Measurements from ENCODE around the gene OTULIN.

GRCh38 chr5:14696057-14696456 lies 31.5 kb downstream of the OTULIN start:
- TF ChIP-seq L3MBTL2 (conservative IDR thresholded peaks at IDR 0.05) (no peak), FOXK2 (IDR thresholded peaks at IDR 0.05) (no peak), TARDBP (IDR thresholded peaks at IDR 0.05) (no peak), SUZ12 (IDR thresholded peaks at IDR 0.05) (no peak), FOXA1 (IDR thresholded peaks at IDR 0.05) (no peak), LEF1 (IDR thresholded peaks at IDR 0.05; ENCODE audit: borderline replicate concordance) (no peak), BHLHE40 (IDR thresholded peaks at IDR 0.05; ENCODE audit: borderline replicate concordance) (no peak), FOXM1 (IDR thresholded peaks at IDR 0.05; ENCODE audit: borderline replicate concordance) (no peak), SP1 (IDR thresholded peaks at IDR 0.05) (no peak)
